GM12878 (cell line): Measurements from ENCODE around the gene PRPF6. TPM values are rescaled to one million over a fixed set of nuclear protein-coding genes. Genes with fewer than 3 reads are reported as not detected.

Experiments used
- ATAC-seq: fragments of 200-7000 bp; cut with Tn5 transposase; 3 replicates; pipeline ENCODE4 v1.9.1; 2020; ENCODE audit warnings: mild to moderate bottlenecking, moderate library complexity
- BruUV-seq: library from RNA; stranded (reverse); fragments of 400-500 nt; replicated peaks from 2 replicates; lab custom pipeline; 2021; lab: Mats Ljungman, UMichigan
- CTCF ChIA-PET: fragments of 300-600 bp; sonication (Branson Sonifier 250); formaldehyde crosslinking; extraction: SDS; loops from one replicate; lab custom pipeline; 2021; ENCODE audit warnings: inconsistent platforms; lab: Yijun Ruan, JAX
- POLR2A ChIA-PET: fragments of 350-600 bp; formaldehyde crosslinking; extraction: SDS; loops from one replicate; lab custom pipeline; 2021; ENCODE audit warnings: inconsistent platforms; lab: Charles Lee
- RAD21 ChIA-PET: fragments of 300-600 bp; sonication (Branson Sonifier 250); formaldehyde crosslinking; loops from one replicate; lab custom pipeline; 2023; ENCODE audit warnings: antibody characterized with exemption; ENCODE audit not compliant: unreplicated experiment; lab: Charles Lee
- SMC1A ChIA-PET: fragments of 300-600 bp; sonication (Branson Sonifier 250); formaldehyde crosslinking; loops from one replicate; lab custom pipeline; 2023; ENCODE audit not compliant: unreplicated experiment, uncharacterized antibody; lab: Charles Lee
- DNase-seq: peaks from one replicate; pipeline ENCODE4 v3.0.0-alpha.2; 2011; ENCODE audit warnings: low read depth, low spot score
- FAIRE-seq: peaks from 3 replicates; lab custom pipeline; 2011; peaks lifted over from hg19 to GRCh38; lab: Jason Lieb, UNC
- H2AFZ ChIP-seq: 2 replicates; pipeline ENCODE4 v1.6.0; 2011; ENCODE audit warnings: low read depth, low read length, control low read depth; ENCODE audit not compliant: control insufficient read depth
- H3K27ac ChIP-seq: 2 replicates; pipeline ENCODE4 v1.5.1; 2011; ENCODE audit warnings: control low read depth; ENCODE audit not compliant: control insufficient read depth, insufficient read depth
- H3K27me3 ChIP-seq, 2 experiments: replicated peaks in 1 of 2; 2 replicates each; pipeline versions ENCODE4 v1.6.0 to v1.6.1; 2011; ENCODE audit warnings: low read length in 1 of 2; ENCODE audit not compliant: control insufficient read depth in 2 of 2, insufficient read depth in 2 of 2
- H3K36me3 ChIP-seq, 2 experiments: 2 replicates each; pipeline ENCODE4 v1.5.1; 2011; ENCODE audit warnings: low read length in 1 of 2; ENCODE audit not compliant: control insufficient read depth in 2 of 2, insufficient read depth in 2 of 2
- H3K4me1 ChIP-seq: 2 replicates; pipeline ENCODE4 v1.6.1; 2011; ENCODE audit warnings: mild to moderate bottlenecking, low read length, moderate library complexity, mixed read lengths; ENCODE audit not compliant: control insufficient read depth, insufficient read depth
- H3K4me2 ChIP-seq: 2 replicates; pipeline ENCODE4 v1.6.0; 2011; ENCODE audit warnings: control low read depth; ENCODE audit not compliant: control insufficient read depth, insufficient read depth
- H3K4me3 ChIP-seq: fragments of 200-600 bp; sonication (generic); 2 replicates; pipeline ENCODE4 v1.5.1; 2016
- H3K79me2 ChIP-seq: 2 replicates; pipeline ENCODE4 v1.6.0; 2011; ENCODE audit warnings: low read length; ENCODE audit not compliant: control insufficient read depth, insufficient read depth
- H3K9ac ChIP-seq: 2 replicates; pipeline ENCODE4 v1.8.0; 2011; ENCODE audit warnings: low read length, control low read depth, mixed read lengths; ENCODE audit not compliant: control insufficient read depth, insufficient read depth
- H3K9me3 ChIP-seq: replicated peaks from 3 replicates; pipeline ENCODE4 v1.5.1; 2011; ENCODE audit warnings: mild to moderate bottlenecking, low read length; ENCODE audit not compliant: control insufficient read depth, insufficient read depth
- H4K20me1 ChIP-seq: 2 replicates; pipeline ENCODE4 v1.6.0; 2011; ENCODE audit not compliant: control insufficient read depth, insufficient read depth
- CTCF ChIP-seq, 3 experiments: IDR thresholded peaks in 2 of 3; conservative IDR thresholded peaks in 1 of 3; 2 replicates each; pipeline ENCODE4 v1.5.1; 2011; ENCODE audit warnings: low read depth in 3 of 3, low read length in 3 of 3, mild to moderate bottlenecking in 3 of 3, control low read depth in 2 of 3, moderate library complexity in 2 of 3, inconsistent platforms in 1 of 3, mixed read lengths in 1 of 3; ENCODE audit not compliant: control insufficient read depth in 2 of 3, insufficient read depth in 1 of 3; ENCODE audit errors: extremely low read depth in 1 of 3
- WGBS: methylation state at CpG from one replicate; pipeline ENCODE4 v1.1.6; 2016; ENCODE audit warnings: low lambda C conversion rate; ENCODE audit not compliant: insufficient replicate concordance, insufficient coverage; ENCODE audit errors: missing lambda C conversion rate; 5-methylcytosine and 5-hydroxymethylcytosine counted together
- in situ Hi-C: fragments of 300-500 bp; cut with MboI; formaldehyde crosslinking; loops from 9 replicates; pipeline ENCODE4 v1.14.3; 2018; ENCODE audit warnings: mixed read lengths
- intact Hi-C: fragments of 100-400 bp; cut with micrococcal nuclease; formaldehyde crosslinking; loops from one replicate; pipeline ENCODE4 v1.14.2; 2022; ENCODE audit not compliant: unreplicated experiment
- polyA plus RNA-seq, 11 experiments: library from polyadenylated mRNA; depleted of rRNA in 4 of 11; unstranded in 6 of 11; stranded (reverse) in 5 of 11; fragments of >200 nt; fragmentation: Nextera tagmentation in 4 of 11; fragmentation: Illumina TruSeq in 1 of 11; extraction: Ambion mirVana in 4 of 11; extraction: Trizol in 1 of 11; gene quantifications; 1 replicate in 1 of 11; 2 replicates in 10 of 11; pipeline versions ENCODE4 v1.2.1 to v1.2.3, GENCODE V29; 2011 to 2016; ENCODE audit warnings: inconsistent platforms in 2 of 11, missing spikeins in 2 of 11, low read depth in 1 of 11
- total RNA-seq, 4 experiments: library from RNA; depleted of rRNA in 3 of 4; stranded (reverse); fragments of >200 nt in 3 of 4; fragmentation: Illumina TruSeq in 1 of 4; extraction: Trizol in 1 of 4; gene quantifications; 2 replicates each; pipeline versions ENCODE4 v1.2.1 to v1.2.3, GENCODE V29; 2013 to 2021

PRPF6 gene
- total and polyA plus RNA-seq, 10 of the 15 experiments (the other 5 are each of a cell fraction or from before 2014, with no cell fraction given): 5.0 to 102 (median 71.3) TPM

DNA sequence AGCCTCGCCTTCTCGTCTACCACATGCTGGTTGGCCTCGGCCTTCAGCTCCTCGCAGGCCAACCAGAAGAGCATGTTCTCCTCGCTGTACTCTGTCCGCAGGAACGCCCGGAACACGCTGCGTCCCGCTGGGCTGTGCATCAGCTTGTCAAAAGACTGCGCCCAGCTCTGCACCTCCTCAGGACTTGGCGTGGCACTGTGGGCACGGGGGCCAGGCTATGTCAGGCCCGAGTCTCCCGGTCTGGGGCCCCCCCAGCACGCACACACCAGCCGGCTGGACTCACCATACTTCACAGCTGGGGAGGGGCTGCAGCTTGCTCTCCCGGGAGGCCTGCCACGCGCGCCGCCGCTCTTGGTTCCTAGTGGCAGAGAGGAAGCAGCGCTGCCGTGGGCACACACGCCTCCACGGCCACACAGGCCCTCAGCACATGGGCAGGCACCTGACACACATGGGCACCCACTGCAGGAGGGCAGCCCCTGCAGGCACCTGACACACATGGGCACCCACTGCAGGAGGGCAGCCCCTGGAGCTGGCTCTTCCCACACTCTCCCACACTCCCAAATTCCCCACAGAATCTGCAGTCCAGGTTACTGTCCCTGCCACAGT, 93.4 kb downstream of the PRPF6 start:
- CTCF ChIA-PET: interaction anchor here (0.8 to 2.8 kb wide), 3 partner anchors 10 to 46 kb away, joined by 3 to 7 read pairs (median 4); no protein-coding TSS in a partner anchor
- H3K4me2 ChIP-seq: no peak overlapping the region

More for the DNA sequence above, 93.4 kb downstream of the PRPF6 start:
- no peak overlapping the region for H3K9ac ChIP-seq
- H3K79me2 ChIP-seq: peaks cover 30% of the 10 kb centered on the region
- H3K27me3 ChIP-seq: no peaks in the 10 kb centered on the region
- ATAC-seq (no peak), DNase-seq (no peak)
- POLR2A ChIA-PET: interaction anchor here (2.4 kb wide), 1 partner anchor 12 kb away, joined by 6 read pairs; the partner anchor contains the start of gene TCEA2
- H4K20me1 ChIP-seq: no peaks in the 10 kb centered on the region
- SMC1A ChIA-PET: no interaction called here
- peaks cover 15% of the 10 kb centered on the region; the same call in 1 of the 2 replicates for H3K4me1 ChIP-seq
- TF ChIP-seq CTCF (IDR thresholded peaks at IDR 0.05 in 2 of 3, conservative IDR thresholded peaks at IDR 0.05 in 1 of 3; ENCODE audit: control insufficient read depth in 2 of 3, extremely low read depth in 1 of 3, insufficient read depth in 1 of 3, low read depth in 3 of 3, low read length in 3 of 3): no peak
- TF ChIP-seq, all 136 proteins: peak for 0
- RAD21 ChIA-PET: no interaction called here
- Histone ChIP-seq H3K4me3 (no peak overlapping the region), H3K36me3 (peaks cover 3 to 22% of the 10 kb centered on the region in 2 experiments), H3K9me3 (no peaks in the 10 kb centered on the region), H3K27ac (no peak overlapping the region), H2AFZ (no peak overlapping the region)
- BruUV-seq: no TSS peak
- intact Hi-C loops (no loop called here), in situ Hi-C loops (no loop called here)
- no peak for FAIRE-seq
- WGBS: 77% methylated on average over 28 of the region's 28 CpGs
